Thymus (tissue), 14 donors: ENCODE results near the gene POMT1. TPM values are rescaled to one million over a fixed set of nuclear protein-coding genes. Genes with fewer than 3 reads are reported as not detected.
"Not testable (repeated sequence)": the region's sequence is repeated elsewhere in the genome, so short reads cannot be mapped to it uniquely, and the experiment has no call there.

ENCODE experiments used
- DNase-seq, 9 donors: peaks; one replicate each; pipeline ENCODE4 v3.0.0-alpha.2; 2013; ENCODE audit warnings: low spot score in 9 of 9, low read depth in 6 of 9, missing footprints in 1 of 9
- H3K27ac ChIP-seq, 2 donors: one replicate each; pipeline ENCODE4 v1.5.1; 2013; ENCODE audit warnings: control low read depth in 1 of 2, low read depth in 1 of 2, low read length in 1 of 2, mild to moderate bottlenecking in 1 of 2, moderate library complexity in 1 of 2
- H3K27me3 ChIP-seq, 2 donors: one replicate each; pipeline ENCODE4 v1.5.1; 2013; ENCODE audit warnings: low read length in 1 of 2; ENCODE audit not compliant: control insufficient read depth in 2 of 2, insufficient read depth in 1 of 2
- H3K36me3 ChIP-seq, 2 donors: one replicate each; pipeline ENCODE4 v1.5.1; 2013; ENCODE audit warnings: low read length in 1 of 2, mild to moderate bottlenecking in 1 of 2, moderate library complexity in 1 of 2; ENCODE audit not compliant: control insufficient read depth in 2 of 2, insufficient read depth in 2 of 2
- H3K4me1 ChIP-seq, 2 donors: one replicate each; pipeline ENCODE4 v1.5.1; 2013; ENCODE audit warnings: low read length in 2 of 2; ENCODE audit not compliant: control insufficient read depth in 2 of 2, insufficient read depth in 2 of 2
- H3K4me3 ChIP-seq, 2 donors: one replicate each; pipeline ENCODE4 v1.5.1; 2013; ENCODE audit warnings: low read length in 2 of 2, control low read depth in 1 of 2, mild to moderate bottlenecking in 1 of 2
- H3K9me3 ChIP-seq, 2 donors: one replicate each; pipeline ENCODE4 v1.5.1; 2013; ENCODE audit warnings: low read length in 1 of 2, mild to moderate bottlenecking in 1 of 2; ENCODE audit not compliant: control insufficient read depth in 2 of 2, insufficient read depth in 1 of 2
- WGBS: extraction: QIAGEN DNeasy Blood & Tissue Kit; methylation state at CpG from one replicate; pipeline ENCODE4 v1.1.7; 2013; 5-methylcytosine and 5-hydroxymethylcytosine counted together
- long read RNA-seq, 10 donors: transcript quantifications; one replicate each; lab custom pipeline, GENCODE V29; 2026
- polyA plus RNA-seq: library from polyadenylated mRNA; stranded (reverse); fragments of 200-250 nt; gene quantifications from one replicate; pipeline ENCODE4 v1.2.3, GENCODE V29; 2013
- total RNA-seq: library from RNA; stranded (reverse); fragments of 120-200 nt; gene quantifications from one replicate; pipeline ENCODE4 v1.2.4, GENCODE V29; 2013
- donor health status: healthy.

Gene POMT1
- total RNA-seq (16.8 TPM), polyA plus RNA-seq (51.9 TPM)
- long read RNA-seq, donor 1, partial matches to known transcripts: 0 of 1 reads
- long read RNA-seq, donor 1, other reads (novel, unspliced or antisense): 0 of 1 reads
- long read RNA-seq, donor 2: 0 reads
- long read RNA-seq, donor 3, partial matches to known transcripts: 5 of 6 reads
- long read RNA-seq, donor 3, other reads (novel, unspliced or antisense): 0 of 6 reads
- long read RNA-seq, donor 4, partial matches to known transcripts: 0 of 1 reads
- long read RNA-seq, donor 4, other reads (novel, unspliced or antisense): 0 of 1 reads
- long read RNA-seq, donor 5, partial matches to known transcripts: 0 of 19 reads
- long read RNA-seq, donor 5, other reads (novel, unspliced or antisense): 17 of 19 reads
- long read RNA-seq, donor 6, partial matches to known transcripts: 5 of 5 reads
- long read RNA-seq, donor 6, other reads (novel, unspliced or antisense): 0 of 5 reads
- long read RNA-seq, donor 7, partial matches to known transcripts: 0 of 12 reads
- long read RNA-seq, donor 7, other reads (novel, unspliced or antisense): 10 of 12 reads
- long read RNA-seq, donor 8, partial matches to known transcripts: 0 of 1 reads
- long read RNA-seq, donor 8, other reads (novel, unspliced or antisense): 0 of 1 reads
- long read RNA-seq, donor 9, partial matches to known transcripts: 0 of 2 reads
- long read RNA-seq, donor 9, other reads (novel, unspliced or antisense): 0 of 2 reads
- long read RNA-seq, donor 10, partial matches to known transcripts: 0 of 1 reads
- long read RNA-seq, donor 10, other reads (novel, unspliced or antisense): 0 of 1 reads

DNA sequence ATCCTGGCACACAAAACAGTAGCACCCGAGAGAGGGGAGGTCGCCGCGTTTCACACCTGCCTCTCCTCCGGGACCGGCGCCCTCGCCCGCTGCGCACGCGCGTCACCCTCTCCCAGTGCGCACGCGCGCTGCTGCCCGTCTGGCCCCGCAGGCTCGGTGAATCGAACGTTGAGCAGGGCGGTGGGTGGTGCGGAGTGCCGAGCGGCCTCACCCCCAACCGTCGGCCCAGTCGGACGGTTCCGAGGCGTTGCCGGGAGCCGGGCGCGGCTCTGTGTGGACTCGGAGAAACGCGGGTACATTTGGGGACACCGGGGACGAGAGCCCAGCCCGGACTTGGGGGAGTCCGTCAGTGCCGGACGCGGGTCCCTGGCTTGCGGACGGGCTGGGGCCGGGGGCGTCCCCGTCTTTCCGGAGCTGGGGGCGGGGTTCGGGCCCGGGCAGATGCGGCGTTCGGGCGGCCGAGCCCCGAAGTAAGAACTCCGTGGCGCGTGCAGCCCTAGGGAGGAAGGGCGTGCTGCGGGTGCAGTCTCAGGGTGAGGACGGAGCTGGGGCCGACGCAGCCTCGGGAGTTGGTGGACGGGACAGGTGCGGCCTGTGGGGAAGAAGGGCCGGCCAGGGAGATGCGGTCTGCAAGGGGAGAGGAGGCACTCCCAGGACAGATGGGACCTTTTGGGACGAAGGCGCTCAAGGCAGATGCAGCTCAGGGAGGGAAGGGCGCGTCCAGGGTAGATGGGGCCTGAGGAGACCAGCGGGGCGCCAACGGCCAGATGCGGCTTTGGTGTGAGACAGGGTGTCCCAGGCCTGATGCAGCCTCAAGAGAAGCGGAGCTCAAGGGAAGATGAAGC lies at the start of gene POMT1:
TSS of gene POMT1 (plus strand) at position 138 of the 845 bp plus-strand sequence. CDS start 1,301 bp downstream, outside the sequence.
- Histone ChIP-seq H3K27ac (peak within 1 kb of the TSS; percentile 84 to 88), H3K27me3 (peaks cover 0 to 9% of the 10 kb centered on the region in 2 donors), H3K4me3 (peak within 1 kb of the TSS; percentile 77 to 88), H3K9me3 (peaks cover 0 to 9% of the 10 kb centered on the region in 2 donors), H3K36me3 (peaks cover 25 to 37% of the 10 kb centered on the region in 2 donors), H3K4me1 (peaks cover 26 to 48% of the 10 kb centered on the region in 2 donors)
- under 1% methylated on average over 83 of the region's 83 CpGs for WGBS
- peak; percentile 68 to 94 (median 85) for DNase-seq

DNA sequence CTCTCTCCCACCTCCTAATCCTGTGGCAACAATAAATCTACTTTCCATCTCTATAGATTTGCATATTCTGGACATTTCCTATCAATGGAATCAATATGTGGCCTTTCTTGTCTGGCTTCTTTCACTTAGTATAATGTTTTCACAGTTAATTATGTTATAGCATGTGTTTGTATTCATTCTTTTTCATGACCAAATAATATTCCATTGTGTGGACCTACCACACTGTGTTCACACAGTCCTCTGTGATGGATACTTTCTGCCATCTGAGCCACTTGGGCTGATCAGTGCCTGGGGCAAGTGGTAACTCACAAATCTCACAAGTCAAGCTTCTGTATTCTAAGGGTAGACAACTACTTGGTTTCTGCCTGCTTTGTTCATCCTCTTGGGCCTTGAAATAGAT lies 48.7 kb upstream of the POMT1 start:
- no peaks in the 10 kb centered on the region for H3K4me1 ChIP-seq
- H3K9me3 ChIP-seq: no peaks in the 10 kb centered on the region
- H3K27me3 ChIP-seq: no peaks in the 10 kb centered on the region
- peaks cover 39 to 83% of the 10 kb centered on the region in 2 donors for H3K36me3 ChIP-seq
- no peak overlapping the region for H3K4me3 ChIP-seq
- no peak overlapping the region for H3K27ac ChIP-seq
- no peak for DNase-seq

- not testable (repeated sequence) for H3K4me3 ChIP-seq, H3K4me1 ChIP-seq, H3K27ac ChIP-seq, H3K9me3 ChIP-seq, DNase-seq, H3K27me3 ChIP-seq
- peaks cover 51 to 85% of the 10 kb centered on the region in 2 donors for H3K36me3 ChIP-seq
- WGBS: 98% methylated on average over 10 of the region's 10 CpGs
Measured at GRCh38 chr9:131455655-131456054, 47.1 kb upstream of the POMT1 start.

GRCh38 chr9:131457746-131458145 lies 45.0 kb upstream of the POMT1 start:
- H3K4me3 ChIP-seq: no peak overlapping the region
- H3K36me3 ChIP-seq: peaks cover 60 to 89% of the 10 kb centered on the region in 2 donors
- no peaks in the 10 kb centered on the region for H3K9me3 ChIP-seq
- H3K4me1 ChIP-seq: no peaks in the 10 kb centered on the region
- no peak for DNase-seq
- H3K27ac ChIP-seq: no peak overlapping the region
- WGBS: 98% methylated on average over 10 of the region's 10 CpGs
- H3K27me3 ChIP-seq: no peaks in the 10 kb centered on the region

GRCh38 chr9:131459056-131459455 lies 43.7 kb upstream of the POMT1 start:
- Histone ChIP-seq H3K27me3 (no peaks in the 10 kb centered on the region), H3K9me3 (no peaks in the 10 kb centered on the region), H3K27ac (no peak overlapping the region), H3K4me3 (no peak overlapping the region), H3K4me1 (no peaks in the 10 kb centered on the region), H3K36me3 (peaks cover 71 to 89% of the 10 kb centered on the region in 2 donors)
- WGBS: over 99% methylated on average over 10 of the region's 10 CpGs
- DNase-seq: no peak

- DNase-seq: no peak
- WGBS: 97% methylated on average over 1 of the region's 1 CpG
- no peak overlapping the region for H3K27ac ChIP-seq
- no peaks in the 10 kb centered on the region for H3K27me3 ChIP-seq
- peaks cover 75 to 92% of the 10 kb centered on the region in 2 donors for H3K36me3 ChIP-seq
- no peak overlapping the region for H3K4me3 ChIP-seq
- H3K9me3 ChIP-seq: no peaks in the 10 kb centered on the region
- no peaks in the 10 kb centered on the region for H3K4me1 ChIP-seq
Measured at GRCh38 chr9:131461166-131461565, 41.6 kb upstream of the POMT1 start.

- H3K27ac ChIP-seq: no peak overlapping the region
- peaks cover 82 to 92% of the 10 kb centered on the region in 2 donors for H3K36me3 ChIP-seq
- DNase-seq: no peak
- H3K4me1 ChIP-seq: no peaks in the 10 kb centered on the region
- no peaks in the 10 kb centered on the region for H3K9me3 ChIP-seq
- H3K27me3 ChIP-seq: no peaks in the 10 kb centered on the region
- no peak overlapping the region for H3K4me3 ChIP-seq
- 96% methylated on average over 24 of the region's 24 CpGs for WGBS
Measured at GRCh38 chr9:131464354-131465000, 38.2 kb upstream of the POMT1 start.

GRCh38 chr9:131465401-131465800 lies 37.3 kb upstream of the POMT1 start:
- Histone ChIP-seq H3K4me1 (no peaks in the 10 kb centered on the region), H3K27me3 (no peaks in the 10 kb centered on the region), H3K27ac (no peak overlapping the region), H3K36me3 (peaks cover 82 to 92% of the 10 kb centered on the region in 2 donors), H3K4me3 (no peak overlapping the region), H3K9me3 (no peaks in the 10 kb centered on the region)
- WGBS: 98% methylated on average over 6 of the region's 6 CpGs
- no peak for DNase-seq
